NT2/D1 (cell line): ENCODE results near the gene PDS5A.

Source experiments
- SUZ12 ChIP-seq: IDR thresholded peaks from 2 replicates; pipeline ENCODE4 v1.6.1; 2011; ENCODE audit not compliant: insufficient read length, insufficient read depth; ENCODE audit errors: extremely low read depth
- YY1 ChIP-seq: IDR thresholded peaks from 2 replicates; pipeline ENCODE4 v1.6.1; 2011; ENCODE audit not compliant: insufficient read length, insufficient read depth
- ZNF274 ChIP-seq: IDR thresholded peaks from 2 replicates; pipeline ENCODE4 v1.6.1; 2011; ENCODE audit warnings: mild to moderate bottlenecking, low read depth, low read length

- no peak for TF ChIP-seq YY1
- no peak for TF ChIP-seq ZNF274
- TF ChIP-seq SUZ12 = no peak
Measured at GRCh38 chr4:39881789-39882188, 95.9 kb downstream of the PDS5A start.
